Measurements from ENCODE around the gene ACTN1.
A peak's percentile ranks its signal among the peaks of the same experiment; 100 is the strongest.

ACTN1 gene

GRCh38 chr14:69012256-69012953, 33.3 kb upstream of the ACTN1 start:
- TF ChIP-seq CTCF (conservative IDR thresholded peaks at IDR 0.05; ENCODE audit: low read depth, low read length) = no peak
- DNase-seq (ENCODE audit: low read depth) = peak; percentile 37

GRCh38 chr14:69010648-69011047, 31.5 kb upstream of the ACTN1 start:
- no peak for DNase-seq (ENCODE audit: low read depth)
- H3K4me3 ChIP-seq (ENCODE audit: low read depth, low read length) = no peak overlapping the region
- TF ChIP-seq CTCF (conservative IDR thresholded peaks at IDR 0.05; ENCODE audit: low read depth, low read length) = no peak

More at GRCh38 chr14:69012256-69012953, 33.3 kb upstream of the ACTN1 start:
- no peak overlapping the region for H3K4me3 ChIP-seq (ENCODE audit: low read depth, low read length)

GRCh38 chr14:69008421-69008884, 29.4 kb upstream of the ACTN1 start:
- no peak overlapping the region for H3K4me3 ChIP-seq (ENCODE audit: low read depth, low read length)
- DNase-seq (ENCODE audit: low read depth) = peak; percentile 67
- TF ChIP-seq CTCF (conservative IDR thresholded peaks at IDR 0.05; ENCODE audit: low read depth, low read length) = no peak

- no peak for TF ChIP-seq CTCF (conservative IDR thresholded peaks at IDR 0.05; ENCODE audit: low read depth, low read length)
- no peak overlapping the region for H3K4me3 ChIP-seq (ENCODE audit: low read depth, low read length)
- no peak for DNase-seq (ENCODE audit: low read depth)
These were observed 27.2 kb upstream of the ACTN1 start for GRCh38 chr14:69006346-69006745.

GRCh38 chr14:69005432-69006148, 26.5 kb upstream of the ACTN1 start:
- no peak overlapping the region for H3K4me3 ChIP-seq (ENCODE audit: low read depth, low read length)
- no peak for TF ChIP-seq CTCF (conservative IDR thresholded peaks at IDR 0.05; ENCODE audit: low read depth, low read length)
- DNase-seq (ENCODE audit: low read depth) = peak; percentile 89

- no peak overlapping the region for H3K4me3 ChIP-seq (ENCODE audit: low read depth, low read length)
- no peak for TF ChIP-seq CTCF (conservative IDR thresholded peaks at IDR 0.05; ENCODE audit: low read depth, low read length)
- no peak for DNase-seq (ENCODE audit: low read depth)
These were observed 25.8 kb upstream of the ACTN1 start for GRCh38 chr14:69004731-69005431.

Data from choroid plexus epithelial cell (primary cell).